ENCODE data around the gene SYNE4. TPM values are rescaled to one million over a fixed set of nuclear protein-coding genes. Genes with fewer than 3 reads are reported as not detected.
A peak's percentile ranks its signal among the peaks of the same experiment; 100 is the strongest.

SYNE4 gene
- total and polyA plus RNA-seq, 9 of the 15 experiments (the other 6 are each of a cell fraction or from before 2014, with no cell fraction given) = 0.03 to 0.65 (median 0.29) TPM

DNA sequence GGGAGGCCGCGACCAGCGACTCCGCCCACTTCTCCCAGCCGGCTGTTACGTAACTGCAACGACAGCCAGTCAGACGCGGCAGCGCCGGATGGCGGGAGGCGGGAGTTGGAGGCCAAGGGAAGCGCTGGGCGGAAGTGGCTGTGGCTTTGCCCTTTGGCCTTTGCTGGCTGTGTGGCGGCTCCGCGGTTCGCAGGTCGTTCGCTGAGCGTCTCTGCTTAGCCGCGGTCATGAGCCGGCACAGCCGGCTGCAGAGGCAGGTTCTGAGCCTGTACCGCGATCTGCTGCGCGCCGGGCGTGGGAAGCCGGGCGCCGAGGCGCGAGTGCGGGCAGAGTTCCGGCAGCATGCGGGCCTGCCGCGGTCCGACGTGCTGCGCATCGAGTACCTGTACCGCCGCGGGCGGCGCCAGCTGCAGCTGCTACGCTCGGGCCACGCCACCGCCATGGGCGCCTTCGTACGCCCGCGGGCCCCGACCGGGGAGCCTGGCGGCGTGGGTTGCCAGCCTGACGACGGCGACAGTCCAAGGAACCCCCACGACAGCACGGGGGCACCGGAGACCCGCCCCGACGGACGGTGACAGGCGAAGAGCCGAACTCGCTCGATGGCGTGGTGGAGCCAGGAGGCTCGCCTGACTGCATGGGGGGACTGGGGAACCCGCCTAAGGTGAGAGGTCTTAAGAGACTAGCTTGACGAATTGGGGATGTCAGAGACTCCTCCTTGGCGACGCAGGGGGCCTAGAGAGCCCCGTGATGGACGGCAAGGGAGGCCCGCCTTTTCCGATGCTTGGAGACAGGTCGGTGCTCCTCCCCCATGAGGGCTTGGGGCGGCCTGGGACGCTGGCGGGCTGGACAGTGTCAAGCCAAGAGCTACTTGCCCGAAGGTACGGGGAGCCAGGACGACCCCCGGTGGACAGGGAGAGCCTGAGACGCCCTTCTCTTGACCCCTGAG is 13.3 kb downstream of the SYNE4 start, which contains the start of gene SDHAF1 (continued):
- TF ChIP-seq, protein P1, sequence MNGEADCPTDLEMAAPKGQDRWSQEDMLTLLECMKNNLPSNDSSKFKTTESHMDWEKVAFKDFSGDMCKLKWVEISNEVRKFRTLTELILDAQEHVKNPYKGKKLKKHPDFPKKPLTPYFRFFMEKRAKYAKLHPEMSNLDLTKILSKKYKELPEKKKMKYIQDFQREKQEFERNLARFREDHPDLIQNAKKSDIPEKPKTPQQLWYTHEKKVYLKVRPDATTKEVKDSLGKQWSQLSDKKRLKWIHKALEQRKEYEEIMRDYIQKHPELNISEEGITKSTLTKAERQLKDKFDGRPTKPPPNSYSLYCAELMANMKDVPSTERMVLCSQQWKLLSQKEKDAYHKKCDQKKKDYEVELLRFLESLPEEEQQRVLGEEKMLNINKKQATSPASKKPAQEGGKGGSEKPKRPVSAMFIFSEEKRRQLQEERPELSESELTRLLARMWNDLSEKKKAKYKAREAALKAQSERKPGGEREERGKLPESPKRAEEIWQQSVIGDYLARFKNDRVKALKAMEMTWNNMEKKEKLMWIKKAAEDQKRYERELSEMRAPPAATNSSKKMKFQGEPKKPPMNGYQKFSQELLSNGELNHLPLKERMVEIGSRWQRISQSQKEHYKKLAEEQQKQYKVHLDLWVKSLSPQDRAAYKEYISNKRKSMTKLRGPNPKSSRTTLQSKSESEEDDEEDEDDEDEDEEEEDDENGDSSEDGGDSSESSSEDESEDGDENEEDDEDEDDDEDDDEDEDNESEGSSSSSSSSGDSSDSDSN (IDR thresholded peaks at IDR 0.05; ENCODE audit: borderline replicate concordance in 1 of 2, low read depth in 2 of 2, low read length in 2 of 2) = 0 out of 4 replicates have a peak, but pooled peaks of 1 of the 2 experiments have one; percentile 20
- no peak for TF ChIP-seq KDM2B (CRISPR knock-in tag; IDR thresholded peaks at IDR 0.05)
- TF ChIP-seq, protein P2, sequence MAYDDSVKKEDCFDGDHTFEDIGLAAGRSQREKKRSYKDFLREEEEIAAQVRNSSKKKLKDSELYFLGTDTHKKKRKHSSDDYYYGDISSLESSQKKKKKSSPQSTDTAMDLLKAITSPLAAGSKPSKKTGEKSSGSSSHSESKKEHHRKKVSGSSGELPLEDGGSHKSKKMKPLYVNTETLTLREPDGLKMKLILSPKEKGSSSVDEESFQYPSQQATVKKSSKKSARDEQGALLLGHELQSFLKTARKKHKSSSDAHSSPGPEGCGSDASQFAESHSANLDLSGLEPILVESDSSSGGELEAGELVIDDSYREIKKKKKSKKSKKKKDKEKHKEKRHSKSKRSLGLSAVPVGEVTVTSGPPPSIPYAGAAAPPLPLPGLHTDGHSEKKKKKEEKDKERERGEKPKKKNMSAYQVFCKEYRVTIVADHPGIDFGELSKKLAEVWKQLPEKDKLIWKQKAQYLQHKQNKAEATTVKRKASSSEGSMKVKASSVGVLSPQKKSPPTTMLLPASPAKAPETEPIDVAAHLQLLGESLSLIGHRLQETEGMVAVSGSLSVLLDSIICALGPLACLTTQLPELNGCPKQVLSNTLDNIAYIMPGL (CRISPR knock-in tag; IDR thresholded peaks at IDR 0.05) = no peak
- TF ChIP-seq, protein P3, sequence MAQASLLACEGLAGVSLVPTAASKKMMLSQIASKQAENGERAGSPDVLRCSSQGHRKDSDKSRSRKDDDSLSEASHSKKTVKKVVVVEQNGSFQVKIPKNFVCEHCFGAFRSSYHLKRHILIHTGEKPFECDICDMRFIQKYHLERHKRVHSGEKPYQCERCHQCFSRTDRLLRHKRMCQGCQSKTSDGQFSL (CRISPR knock-in tag; IDR thresholded peaks at IDR 0.05) = 0 out of 2 replicates have a peak, but pooled peaks have one; percentile 31
- TF ChIP-seq, protein P3 (tag; IDR thresholded peaks at IDR 0.05) = no peak
- TF ChIP-seq, protein P4, sequence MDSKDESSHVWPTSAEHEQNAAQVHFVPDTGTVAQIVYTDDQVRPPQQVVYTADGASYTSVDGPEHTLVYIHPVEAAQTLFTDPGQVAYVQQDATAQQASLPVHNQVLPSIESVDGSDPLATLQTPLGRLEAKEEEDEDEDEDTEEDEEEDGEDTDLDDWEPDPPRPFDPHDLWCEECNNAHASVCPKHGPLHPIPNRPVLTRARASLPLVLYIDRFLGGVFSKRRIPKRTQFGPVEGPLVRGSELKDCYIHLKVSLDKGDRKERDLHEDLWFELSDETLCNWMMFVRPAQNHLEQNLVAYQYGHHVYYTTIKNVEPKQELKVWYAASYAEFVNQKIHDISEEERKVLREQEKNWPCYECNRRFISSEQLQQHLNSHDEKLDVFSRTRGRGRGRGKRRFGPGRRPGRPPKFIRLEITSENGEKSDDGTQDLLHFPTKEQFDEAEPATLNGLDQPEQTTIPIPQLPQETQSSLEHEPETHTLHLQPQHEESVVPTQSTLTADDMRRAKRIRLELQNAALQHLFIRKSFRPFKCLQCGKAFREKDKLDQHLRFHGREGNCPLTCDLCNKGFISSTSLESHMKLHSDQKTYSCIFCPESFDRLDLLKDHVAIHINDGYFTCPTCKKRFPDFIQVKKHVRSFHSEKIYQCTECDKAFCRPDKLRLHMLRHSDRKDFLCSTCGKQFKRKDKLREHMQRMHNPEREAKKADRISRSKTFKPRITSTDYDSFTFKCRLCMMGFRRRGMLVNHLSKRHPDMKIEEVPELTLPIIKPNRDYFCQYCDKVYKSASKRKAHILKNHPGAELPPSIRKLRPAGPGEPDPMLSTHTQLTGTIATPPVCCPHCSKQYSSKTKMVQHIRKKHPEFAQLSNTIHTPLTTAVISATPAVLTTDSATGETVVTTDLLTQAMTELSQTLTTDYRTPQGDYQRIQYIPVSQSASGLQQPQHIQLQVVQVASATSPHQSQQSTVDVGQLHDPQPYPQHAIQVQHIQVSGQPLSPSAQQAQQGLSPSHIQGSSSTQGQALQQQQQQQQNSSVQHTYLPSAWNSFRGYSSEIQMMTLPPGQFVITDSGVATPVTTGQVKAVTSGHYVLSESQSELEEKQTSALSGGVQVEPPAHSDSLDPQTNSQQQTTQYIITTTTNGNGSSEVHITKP (IDR thresholded peaks at IDR 0.05; ENCODE audit: partially characterized antibody) = peak; percentile 79
- TF ChIP-seq ZKSCAN3 (CRISPR knock-in tag; IDR thresholded peaks at IDR 0.05) = no peak
- TF ChIP-seq, protein P5, sequence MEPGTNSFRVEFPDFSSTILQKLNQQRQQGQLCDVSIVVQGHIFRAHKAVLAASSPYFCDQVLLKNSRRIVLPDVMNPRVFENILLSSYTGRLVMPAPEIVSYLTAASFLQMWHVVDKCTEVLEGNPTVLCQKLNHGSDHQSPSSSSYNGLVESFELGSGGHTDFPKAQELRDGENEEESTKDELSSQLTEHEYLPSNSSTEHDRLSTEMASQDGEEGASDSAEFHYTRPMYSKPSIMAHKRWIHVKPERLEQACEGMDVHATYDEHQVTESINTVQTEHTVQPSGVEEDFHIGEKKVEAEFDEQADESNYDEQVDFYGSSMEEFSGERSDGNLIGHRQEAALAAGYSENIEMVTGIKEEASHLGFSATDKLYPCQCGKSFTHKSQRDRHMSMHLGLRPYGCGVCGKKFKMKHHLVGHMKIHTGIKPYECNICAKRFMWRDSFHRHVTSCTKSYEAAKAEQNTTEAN (CRISPR knock-in tag; IDR thresholded peaks at IDR 0.05) = no peak
- TF ChIP-seq, protein P6, sequence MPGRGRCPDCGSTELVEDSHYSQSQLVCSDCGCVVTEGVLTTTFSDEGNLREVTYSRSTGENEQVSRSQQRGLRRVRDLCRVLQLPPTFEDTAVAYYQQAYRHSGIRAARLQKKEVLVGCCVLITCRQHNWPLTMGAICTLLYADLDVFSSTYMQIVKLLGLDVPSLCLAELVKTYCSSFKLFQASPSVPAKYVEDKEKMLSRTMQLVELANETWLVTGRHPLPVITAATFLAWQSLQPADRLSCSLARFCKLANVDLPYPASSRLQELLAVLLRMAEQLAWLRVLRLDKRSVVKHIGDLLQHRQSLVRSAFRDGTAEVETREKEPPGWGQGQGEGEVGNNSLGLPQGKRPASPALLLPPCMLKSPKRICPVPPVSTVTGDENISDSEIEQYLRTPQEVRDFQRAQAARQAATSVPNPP (IDR thresholded peaks at IDR 0.05; ENCODE audit: borderline replicate concordance, insufficient read depth, insufficient read length) = no peak
- TF ChIP-seq CBX8 (IDR thresholded peaks at IDR 0.05; ENCODE audit: borderline replicate concordance, extremely low read depth, low read depth, low read length, poor library complexity, severe bottlenecking) = no peak
- TF ChIP-seq FOXJ3 (CRISPR knock-in tag; IDR thresholded peaks at IDR 0.05) = no peak

All from K562 (cell line).